Psoas muscle (tissue), 8 donors: ENCODE data around the gene PCDH9. TPM values are rescaled to one million over a fixed set of nuclear protein-coding genes. Genes with fewer than 3 reads are reported as not detected.

Experiments
- ATAC-seq, 4 donors: fragments of 200-7000 bp; cut with Tn5 transposase; one replicate each; pipeline ENCODE4 v1.9.1; 2020; ENCODE audit warnings: moderate library complexity in 3 of 4, mild to moderate bottlenecking in 2 of 4
- DNase-seq, 2 donors: peaks; one replicate each; pipeline ENCODE4 v3.0.0-alpha.2; 2020
- H3K27ac ChIP-seq: fragments of 200-600 bp; one replicate; pipeline ENCODE4 v1.8.0; 2022
- H3K27me3 ChIP-seq, 3 donors: fragments of 200-600 bp in 1 of 3; one replicate each; pipeline versions ENCODE4 v1.6.1 to v1.8.0; 2013 to 2022; ENCODE audit warnings: low read length in 2 of 3, mild to moderate bottlenecking in 2 of 3, moderate library complexity in 1 of 3; ENCODE audit not compliant: insufficient read depth in 3 of 3
- H3K36me3 ChIP-seq, 2 donors: fragments of 200-600 bp in 1 of 2; one replicate each; pipeline versions ENCODE4 v1.6.1 to v1.8.0; 2013 to 2022; ENCODE audit warnings: low read depth in 1 of 2, mild to moderate bottlenecking in 1 of 2, moderate library complexity in 1 of 2; ENCODE audit not compliant: insufficient read depth in 1 of 2
- H3K4me1 ChIP-seq: fragments of 200-600 bp; one replicate; pipeline ENCODE4 v1.8.0; 2022
- H3K4me3 ChIP-seq: fragments of 200-600 bp; one replicate; pipeline ENCODE4 v1.8.0; 2022; ENCODE audit warnings: mild to moderate bottlenecking
- H3K9me3 ChIP-seq: fragments of 200-600 bp; one replicate; pipeline ENCODE4 v1.8.0; 2022
- WGBS, 3 donors: extraction: QIAGEN DNeasy Blood & Tissue Kit; methylation state at CpG; one replicate each; pipeline versions ENCODE4 v1.1.6 to v1.1.7; 2013; 5-methylcytosine and 5-hydroxymethylcytosine counted together
- intact Hi-C, 2 donors: fragments of 100-400 bp; cut with DNase I; formaldehyde crosslinking; loops; one replicate each; pipeline versions ENCODE4 v1.11.0 to v1.14.2; 2022
- polyA plus RNA-seq, 3 donors: library from polyadenylated mRNA; stranded (reverse); fragments of 200-250 nt; gene quantifications; one replicate each; pipeline ENCODE4 v1.2.3, GENCODE V29; 2013
- total RNA-seq, 4 donors: library from RNA; stranded (reverse); fragmentation: NEBNext Ultra II Directional in 2 of 4; extraction: Animal tissue kit (Norgen Biotek cat#: 25700) in 2 of 4; gene quantifications; one replicate each; pipeline versions ENCODE4 v1.2.1 to v1.2.4, GENCODE V29; 2021 to 2023
- TF ChIP-seq, protein P1 (sequence below): fragments of 200-600 bp; IDR thresholded peaks from one replicate; pipeline ENCODE4 v1.8.0; 2022; ENCODE audit warnings: antibody characterized with exemption
- donor health status: healthy with polysubstance abuse.
- donor health status: DM: no; HTN: no; CAD: no; lungs with moderate emphysema.
- donor health status: Bipolar disorder and iron deficiency.
- donor health status: healthy.
- donor health status: DM: yes; HTN: yes; CAD: no.
- donor health status: DM: no; HTN: no; CAD: no.
- donor health status: DM: no; HTN: no; CAD: no.
- donor health status: DM: yes; HTN: yes; CAD: no.

PCDH9 gene
- total and polyA plus RNA-seq, 7 donors: 0.27 to 4.9 (median 2.1) TPM

DNA sequence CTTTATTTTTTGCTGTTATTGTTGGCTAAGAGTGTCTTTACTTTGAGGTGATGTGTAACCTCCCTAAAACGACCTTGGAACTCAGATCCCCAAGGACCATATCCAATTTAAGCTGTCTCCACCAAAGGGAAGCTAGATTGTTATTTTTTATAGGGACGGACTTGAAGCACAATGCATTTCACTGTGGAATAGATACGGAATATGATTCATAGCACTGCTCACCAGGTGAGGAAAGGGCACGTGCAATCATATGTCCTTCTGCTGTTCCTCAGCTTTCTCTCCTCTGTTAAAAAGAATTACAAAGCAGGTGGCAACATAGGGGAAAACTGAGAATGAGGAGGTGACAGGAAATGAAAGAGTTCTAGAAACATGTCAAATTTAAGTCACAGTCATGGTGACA, 679.0 kb downstream of the PCDH9 start:
- TF ChIP-seq, protein P1, sequence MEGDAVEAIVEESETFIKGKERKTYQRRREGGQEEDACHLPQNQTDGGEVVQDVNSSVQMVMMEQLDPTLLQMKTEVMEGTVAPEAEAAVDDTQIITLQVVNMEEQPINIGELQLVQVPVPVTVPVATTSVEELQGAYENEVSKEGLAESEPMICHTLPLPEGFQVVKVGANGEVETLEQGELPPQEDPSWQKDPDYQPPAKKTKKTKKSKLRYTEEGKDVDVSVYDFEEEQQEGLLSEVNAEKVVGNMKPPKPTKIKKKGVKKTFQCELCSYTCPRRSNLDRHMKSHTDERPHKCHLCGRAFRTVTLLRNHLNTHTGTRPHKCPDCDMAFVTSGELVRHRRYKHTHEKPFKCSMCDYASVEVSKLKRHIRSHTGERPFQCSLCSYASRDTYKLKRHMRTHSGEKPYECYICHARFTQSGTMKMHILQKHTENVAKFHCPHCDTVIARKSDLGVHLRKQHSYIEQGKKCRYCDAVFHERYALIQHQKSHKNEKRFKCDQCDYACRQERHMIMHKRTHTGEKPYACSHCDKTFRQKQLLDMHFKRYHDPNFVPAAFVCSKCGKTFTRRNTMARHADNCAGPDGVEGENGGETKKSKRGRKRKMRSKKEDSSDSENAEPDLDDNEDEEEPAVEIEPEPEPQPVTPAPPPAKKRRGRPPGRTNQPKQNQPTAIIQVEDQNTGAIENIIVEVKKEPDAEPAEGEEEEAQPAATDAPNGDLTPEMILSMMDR: no peak
- Histone ChIP-seq H3K27ac (no peak overlapping the region), H3K27me3 (no peaks in the 10 kb centered on the region), H3K4me1 (no peaks in the 10 kb centered on the region), H3K36me3 (no peaks in the 10 kb centered on the region), H3K9me3 (no peaks in the 10 kb centered on the region), H3K4me3 (no peak overlapping the region)
- DNase-seq (no peak), ATAC-seq (no peak)
- WGBS, 3 donors: 60 to 65% (median 65%) methylated on average over 4 of the region's 4 CpGs
- intact Hi-C loops: no loop called here

DNA sequence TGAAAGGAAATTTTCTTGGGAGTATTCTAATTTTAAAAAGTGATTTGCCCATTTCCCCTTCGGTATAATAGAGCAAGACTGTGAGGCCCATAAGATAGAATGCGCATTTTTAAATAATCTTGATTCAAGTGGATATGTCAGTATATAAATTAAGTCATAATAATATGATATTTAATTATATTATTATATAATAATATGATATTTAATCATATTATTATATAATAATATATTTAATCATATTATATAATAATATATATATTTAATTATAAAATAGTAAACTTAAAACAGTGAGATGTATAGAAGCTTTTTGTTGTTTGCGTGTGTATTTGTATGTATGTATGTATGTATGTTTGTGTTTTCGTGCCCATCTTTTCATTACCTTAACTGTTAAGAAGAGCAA, 682.5 kb downstream of the PCDH9 start:
- ATAC-seq (no peak), DNase-seq (no peak)
- intact Hi-C loops: no loop called here
- H3K27ac ChIP-seq: no peak overlapping the region
- H3K9me3 ChIP-seq: no peaks in the 10 kb centered on the region
- no peaks in the 10 kb centered on the region for H3K27me3 ChIP-seq
- no peak overlapping the region for H3K4me3 ChIP-seq
- H3K36me3 ChIP-seq: no peaks in the 10 kb centered on the region
- TF ChIP-seq, protein P1: no peak
- WGBS, 3 donors: 96 to 99% (median 98%) methylated on average over 4 of the region's 4 CpGs
- H3K4me1 ChIP-seq: no peaks in the 10 kb centered on the region

DNA sequence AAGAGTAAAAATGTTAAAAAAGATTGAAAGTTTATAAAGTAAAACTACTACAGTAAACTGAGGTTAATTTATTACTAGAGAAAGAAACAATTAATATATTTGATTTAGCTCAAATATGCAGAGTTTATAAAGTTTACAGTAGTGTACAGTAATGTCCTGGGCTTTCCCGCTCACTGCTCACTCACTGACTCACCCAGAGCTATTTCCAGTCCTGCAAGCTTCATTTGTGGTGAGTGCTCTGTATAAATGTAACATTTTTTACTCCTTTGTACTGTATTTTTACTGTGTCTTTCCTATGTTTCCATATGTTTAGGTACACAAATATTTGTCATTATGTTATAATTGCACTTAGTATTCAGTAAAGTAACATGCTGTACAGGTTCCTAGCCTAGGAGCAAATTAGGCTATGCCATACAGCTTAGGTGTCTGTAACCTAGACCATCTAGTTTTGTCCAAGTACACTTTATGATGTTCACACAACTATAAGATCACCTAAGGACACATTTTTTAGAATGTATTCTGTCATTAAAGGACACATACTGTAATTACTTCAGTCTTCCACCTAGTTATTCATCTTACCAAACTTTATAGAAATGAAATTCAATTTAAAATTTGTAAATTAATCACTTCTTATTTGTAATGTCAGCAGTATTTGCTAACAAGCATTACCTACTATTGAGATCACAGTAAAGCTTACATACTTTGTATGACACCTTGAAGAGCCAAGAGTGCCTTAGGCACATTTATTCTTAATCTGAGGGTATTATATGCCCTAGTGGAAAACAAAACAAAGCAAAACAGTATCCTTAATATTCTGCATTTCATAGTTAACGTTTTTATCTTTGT, 683.4 kb downstream of the PCDH9 start:
- Histone ChIP-seq H3K9me3 (no peaks in the 10 kb centered on the region), H3K27me3 (no peaks in the 10 kb centered on the region), H3K4me1 (no peaks in the 10 kb centered on the region), H3K27ac (no peak overlapping the region), H3K4me3 (no peak overlapping the region), H3K36me3 (no peaks in the 10 kb centered on the region)
- DNase-seq: no peak
- 82 to 91% (median 90%) methylated on average over 2 of the region's 2 CpGs for WGBS, 3 donors
- intact Hi-C loops: no loop called here
- TF ChIP-seq, protein P1: no peak
- no peak for ATAC-seq

DNA sequence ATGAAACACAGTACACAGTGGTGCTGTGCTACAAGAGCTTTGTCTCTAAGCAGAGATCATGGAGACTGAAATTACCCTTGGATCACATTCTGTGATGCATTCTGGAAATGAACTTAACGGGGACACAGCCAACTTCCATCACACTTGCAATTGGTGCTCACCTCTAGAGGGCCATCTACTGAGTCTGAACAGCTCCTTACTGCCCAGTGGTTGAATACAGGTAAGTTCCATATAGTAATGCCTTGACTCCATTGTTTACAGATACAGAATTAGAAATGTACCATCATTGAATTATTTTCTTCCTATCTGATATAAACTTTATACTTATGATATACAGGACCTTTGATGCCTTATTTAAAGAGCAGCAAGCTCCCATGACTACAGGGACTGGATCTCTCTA, 686.4 kb downstream of the PCDH9 start:
- H3K27ac ChIP-seq: no peak overlapping the region
- intact Hi-C loops: no loop called here
- TF ChIP-seq, protein P1: no peak
- ATAC-seq (no peak), DNase-seq (no peak)
- WGBS, 3 donors: 32 to 56% (median 33%) methylated on average over 1 of the region's 1 CpG
- no peaks in the 10 kb centered on the region for H3K4me1 ChIP-seq
- H3K9me3 ChIP-seq: no peaks in the 10 kb centered on the region
- no peak overlapping the region for H3K4me3 ChIP-seq
- H3K36me3 ChIP-seq: no peaks in the 10 kb centered on the region
- H3K27me3 ChIP-seq: no peaks in the 10 kb centered on the region

DNA sequence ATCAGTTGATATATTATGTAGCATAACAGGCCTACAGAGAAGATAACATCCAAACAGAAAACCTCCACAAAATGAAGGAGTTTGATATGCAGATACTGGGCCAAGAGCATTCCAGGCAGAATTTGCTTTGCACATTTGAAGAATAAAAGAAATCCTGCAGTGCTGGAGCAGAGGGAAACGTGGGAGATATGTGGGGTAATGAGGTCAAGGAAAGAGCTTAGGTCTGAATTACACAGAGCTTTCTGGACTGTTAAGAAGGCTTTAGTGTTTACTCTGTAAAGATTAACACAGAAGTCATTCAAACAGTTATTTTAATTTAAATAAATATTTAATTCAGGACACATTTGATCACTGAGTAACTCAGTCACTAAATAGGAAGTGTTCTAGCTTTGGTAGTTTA, 692.7 kb downstream of the PCDH9 start:
- no peak for ATAC-seq
- TF ChIP-seq, protein P1: no peak
- DNase-seq: no peak
- no peak overlapping the region for H3K4me3 ChIP-seq
- no peaks in the 10 kb centered on the region for H3K4me1 ChIP-seq
- H3K36me3 ChIP-seq: no peaks in the 10 kb centered on the region
- 30 to 48% (median 43%) methylated on average over 1 of the region's 1 CpG for WGBS, 3 donors
- intact Hi-C loops: no loop called here
- no peaks in the 10 kb centered on the region for H3K27me3 ChIP-seq
- no peak overlapping the region for H3K27ac ChIP-seq
- H3K9me3 ChIP-seq: no peaks in the 10 kb centered on the region
